D341Med (cell line): ENCODE data around the gene PEX16.
"Not testable (repeated sequence)": the region's sequence is repeated elsewhere in the genome, so short reads cannot be mapped to it uniquely, and the experiment has no call there.

Experiments used
- DNase-seq: peaks from one replicate; pipeline ENCODE4 v3.0.0; 2012; ENCODE audit warnings: low spot score

Gene PEX16

DNA sequence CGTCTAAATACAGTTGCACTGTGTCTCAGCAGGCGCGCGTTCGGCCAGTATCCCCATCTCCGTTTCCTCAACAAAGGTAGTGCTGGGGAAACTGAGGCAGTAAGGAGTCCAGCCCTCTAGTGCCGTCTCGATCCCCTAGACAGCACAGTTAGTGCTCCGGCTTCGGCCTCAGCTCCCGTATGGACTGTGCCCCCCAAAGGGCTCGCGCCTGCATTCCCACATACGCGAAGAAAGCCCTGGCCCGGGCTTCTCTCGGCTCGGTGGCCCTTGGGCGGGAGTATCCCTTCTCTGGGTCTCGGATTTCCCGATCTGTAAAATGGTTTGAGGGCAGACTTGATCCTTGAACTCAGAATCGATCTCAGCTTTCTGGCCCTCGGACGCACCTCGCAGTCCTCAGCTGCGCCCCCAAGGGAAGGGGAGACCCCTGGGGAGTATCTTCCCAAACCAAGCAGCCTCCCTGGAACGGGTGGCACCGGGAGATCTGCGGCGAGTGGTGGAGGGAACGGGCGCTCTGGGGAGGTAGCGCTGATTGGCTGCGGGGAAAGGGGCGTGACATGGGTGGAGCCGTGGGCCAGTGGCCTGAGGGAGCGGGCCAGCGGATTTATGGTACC, 759 bp upstream of the PEX16 start:
- peak; percentile 90 for DNase-seq

DNA sequence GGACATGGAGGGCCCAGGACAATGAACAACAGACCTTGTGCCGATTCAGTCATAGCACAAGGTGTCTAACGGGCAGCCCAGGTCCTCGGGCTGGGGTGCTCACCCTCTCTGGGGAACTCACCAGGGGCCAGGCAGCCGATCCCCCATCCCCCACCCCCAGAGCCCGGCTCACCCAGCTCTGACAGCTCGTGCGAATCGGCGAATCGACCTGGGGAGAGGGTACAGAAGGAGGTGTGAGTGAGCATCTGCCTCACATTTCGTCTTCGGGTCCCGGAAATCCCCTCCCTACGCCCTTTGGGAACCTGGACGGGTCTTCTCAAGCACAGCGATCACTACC, 423 bp downstream of the PEX16 start:
- no peak for DNase-seq

DNA sequence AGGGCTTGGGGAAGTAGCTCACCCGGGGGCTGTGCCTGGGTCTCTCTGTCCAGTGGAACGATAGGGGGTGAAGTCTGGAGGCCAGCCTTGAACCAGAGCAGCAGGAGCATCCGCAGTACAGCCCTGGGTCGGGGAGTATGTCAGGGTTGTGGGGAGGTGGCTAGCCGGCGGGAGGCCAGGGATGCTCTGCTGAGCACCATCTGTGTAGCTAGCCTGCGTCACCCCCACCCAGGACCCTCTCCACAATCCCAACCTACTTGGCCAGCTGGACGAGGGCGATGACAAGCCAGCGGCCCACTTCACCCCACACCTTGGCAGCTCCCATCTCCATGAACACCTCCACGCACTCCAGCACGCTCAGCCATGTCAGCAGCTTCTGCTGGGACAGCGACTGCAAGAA, 2.2 kb downstream of the PEX16 start:
- no peak for DNase-seq

DNA sequence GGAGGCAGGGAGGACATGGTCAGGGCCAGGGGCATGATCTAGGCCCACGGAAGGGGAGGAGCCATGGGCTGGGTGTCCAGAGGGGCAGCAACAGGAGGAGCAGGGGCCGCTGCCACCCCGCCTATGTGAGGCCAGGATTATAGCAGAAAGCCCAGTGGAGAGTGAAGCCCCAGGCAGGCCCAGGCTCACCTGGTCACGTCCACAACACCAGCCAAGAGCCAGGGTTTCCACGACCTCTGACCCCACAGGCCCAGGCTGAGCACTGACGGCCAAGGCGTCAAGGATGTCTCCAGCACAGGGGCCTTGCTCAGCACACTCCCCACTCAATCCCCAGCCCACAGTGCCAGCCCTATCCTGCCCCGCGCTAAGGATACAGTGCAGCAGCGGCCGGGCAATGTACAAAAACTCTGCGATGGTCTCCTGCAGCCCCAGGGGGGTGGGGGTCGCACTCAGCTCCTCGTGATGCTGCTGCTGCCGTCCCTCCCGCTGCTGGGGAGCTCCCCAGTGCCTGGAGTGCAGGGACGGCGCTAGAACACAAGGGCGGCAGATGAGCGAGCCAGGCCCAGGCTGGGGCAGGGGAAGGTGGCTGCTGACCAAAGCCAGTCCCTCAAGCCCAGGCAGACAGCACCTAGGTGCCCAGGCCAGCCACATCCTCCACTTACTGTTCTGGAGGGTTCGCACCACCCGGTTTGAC, 3.6 kb downstream of the PEX16 start:
- DNase-seq, result no peak

DNA sequence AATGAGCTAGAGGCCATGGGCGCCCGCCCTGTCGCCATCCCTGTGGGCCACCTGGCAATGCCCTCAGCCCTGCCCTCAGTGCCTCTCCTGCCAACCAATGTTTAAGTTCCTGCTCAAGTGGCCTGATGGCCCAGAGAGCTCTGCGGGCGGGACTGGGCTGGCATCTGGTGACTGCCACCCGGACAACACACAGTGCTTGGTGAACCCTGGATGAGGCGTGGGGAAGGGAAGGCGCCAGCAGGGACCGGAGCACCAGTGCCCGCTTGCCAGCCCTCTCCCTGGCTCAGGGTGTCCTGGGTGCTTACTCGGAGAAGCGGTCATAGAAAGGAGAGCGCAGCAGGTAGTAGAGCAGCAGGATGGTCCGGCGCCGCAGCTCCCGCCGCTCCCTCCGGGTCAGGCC, 4.2 kb downstream of the PEX16 start:
- DNase-seq, result no peak

DNA sequence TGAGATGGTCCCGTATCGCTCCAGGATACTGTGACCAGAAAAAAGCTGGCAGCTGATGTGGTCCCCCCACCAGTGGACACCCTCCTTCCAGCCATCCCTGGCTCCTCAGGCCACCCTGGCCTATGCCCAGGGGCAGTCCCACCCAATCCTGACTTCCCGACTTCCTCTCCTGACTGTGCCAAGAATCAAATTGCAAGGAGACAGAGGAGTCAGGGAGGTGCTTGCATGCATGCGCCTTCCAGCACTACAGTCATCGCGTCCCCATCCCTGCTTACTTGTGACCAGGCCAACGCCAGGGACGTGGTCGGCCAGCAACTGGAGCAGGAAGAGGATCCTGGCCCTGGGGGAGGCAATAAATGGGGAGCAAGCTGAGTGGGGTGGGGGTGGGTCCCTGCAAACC, 7.1 kb downstream of the PEX16 start:
- DNase-seq, result no peak

DNA sequence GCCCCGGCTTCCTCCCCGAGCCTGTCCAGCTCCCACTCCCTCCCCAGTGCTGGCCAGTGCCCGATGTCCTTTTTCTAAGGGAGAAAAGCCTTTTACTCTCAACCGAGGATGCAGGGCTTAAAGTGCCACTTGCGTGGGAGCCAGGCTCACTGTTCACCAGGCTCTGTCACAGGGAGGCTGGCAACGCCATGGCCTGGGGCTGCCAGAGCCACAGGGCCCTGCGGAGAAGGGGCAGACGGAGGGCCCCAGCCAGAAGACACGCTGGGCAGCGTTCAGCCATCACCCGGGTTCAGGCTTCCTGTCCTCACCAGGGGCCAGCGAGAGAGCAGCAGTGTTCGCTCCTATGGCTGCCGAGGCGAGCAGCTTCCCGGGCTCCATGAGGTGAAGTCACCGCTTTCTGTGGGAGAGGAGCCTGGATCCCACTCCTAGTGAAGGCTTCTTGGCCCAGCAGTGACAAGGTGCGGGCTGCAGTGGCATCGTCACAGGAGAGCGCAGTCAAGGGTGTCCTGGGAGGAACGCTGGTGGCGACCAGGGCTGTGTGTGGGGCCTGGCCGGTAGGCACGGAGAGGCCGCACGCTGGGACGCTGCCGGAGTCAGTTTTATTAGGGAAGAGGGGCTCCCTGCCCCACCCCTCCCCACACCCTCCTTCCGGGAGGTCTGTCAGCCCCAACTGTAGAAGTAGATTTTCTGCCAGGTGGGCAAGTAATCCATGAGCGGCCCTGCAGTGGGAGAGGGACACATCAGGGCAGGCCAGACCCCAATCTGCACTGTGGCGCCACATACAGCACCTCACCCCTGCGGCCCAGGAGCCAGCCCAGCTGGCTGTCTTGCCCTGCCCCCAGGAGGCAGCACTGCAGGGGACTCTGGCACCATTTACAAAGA, 7.8 kb downstream of the PEX16 start:
- DNase-seq, result no peak

DNA sequence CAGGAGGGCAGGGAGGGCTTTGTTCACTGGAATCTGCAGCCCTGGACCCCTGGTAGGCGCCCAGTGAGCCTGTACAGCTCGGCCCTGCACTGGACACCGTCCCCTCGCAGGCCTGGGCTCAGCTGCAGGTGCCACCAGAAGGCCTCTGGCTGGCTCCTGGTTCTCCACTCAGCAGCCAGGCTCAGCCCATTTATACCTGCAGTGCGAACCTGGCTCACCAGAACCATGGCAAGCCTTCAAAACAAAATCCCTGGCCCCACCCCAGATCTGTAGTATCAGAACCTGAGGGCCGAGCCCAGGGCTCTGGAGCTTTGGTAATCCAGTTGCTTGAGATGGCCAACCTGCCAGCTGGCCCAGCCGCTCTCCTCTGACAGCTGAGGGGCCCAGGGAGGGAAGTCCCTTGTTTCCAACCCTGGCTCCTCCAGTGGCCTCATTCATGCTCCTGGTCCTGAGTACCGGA, 9.7 kb downstream of the PEX16 start:
- DNase-seq, result no peak

DNA sequence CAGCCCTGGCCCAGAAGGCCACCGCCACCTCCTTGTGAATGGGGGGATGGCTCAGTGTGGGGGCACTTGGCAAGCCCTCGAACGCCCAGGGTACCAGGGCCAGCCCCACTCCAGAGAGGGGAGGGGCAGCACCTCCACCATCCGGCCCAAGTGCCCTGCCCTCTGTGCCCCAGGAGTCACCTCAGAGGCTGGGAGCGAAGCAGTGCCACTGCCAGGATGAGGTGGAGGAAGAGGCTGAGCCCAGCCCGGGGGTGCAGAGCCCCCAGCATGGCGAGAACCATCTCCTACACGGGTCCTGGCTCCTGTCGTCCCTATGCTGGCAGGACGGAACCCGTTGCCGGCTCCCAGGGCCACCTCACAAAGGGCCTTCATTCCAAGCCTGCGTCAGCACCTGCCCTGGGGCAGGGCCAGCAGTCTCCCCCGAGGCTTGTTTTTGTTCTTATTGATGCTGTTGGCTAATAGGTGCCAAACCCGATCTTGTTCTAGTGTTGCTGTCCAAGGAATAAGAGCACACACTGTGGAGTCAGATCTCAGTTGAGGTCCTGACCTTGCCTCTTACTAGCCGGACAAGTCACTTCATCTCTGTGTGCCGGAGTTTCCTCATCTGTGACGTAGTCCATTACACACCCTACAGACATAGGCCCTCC, 10.6 kb downstream of the PEX16 start, which contains the start of gene FREY1:
FREY1 (minus strand) TSS at position 307 of the 647 bp plus-strand sequence; CDS start at position 281, 26 bp downstream.
- DNase-seq, result no peak

DNA sequence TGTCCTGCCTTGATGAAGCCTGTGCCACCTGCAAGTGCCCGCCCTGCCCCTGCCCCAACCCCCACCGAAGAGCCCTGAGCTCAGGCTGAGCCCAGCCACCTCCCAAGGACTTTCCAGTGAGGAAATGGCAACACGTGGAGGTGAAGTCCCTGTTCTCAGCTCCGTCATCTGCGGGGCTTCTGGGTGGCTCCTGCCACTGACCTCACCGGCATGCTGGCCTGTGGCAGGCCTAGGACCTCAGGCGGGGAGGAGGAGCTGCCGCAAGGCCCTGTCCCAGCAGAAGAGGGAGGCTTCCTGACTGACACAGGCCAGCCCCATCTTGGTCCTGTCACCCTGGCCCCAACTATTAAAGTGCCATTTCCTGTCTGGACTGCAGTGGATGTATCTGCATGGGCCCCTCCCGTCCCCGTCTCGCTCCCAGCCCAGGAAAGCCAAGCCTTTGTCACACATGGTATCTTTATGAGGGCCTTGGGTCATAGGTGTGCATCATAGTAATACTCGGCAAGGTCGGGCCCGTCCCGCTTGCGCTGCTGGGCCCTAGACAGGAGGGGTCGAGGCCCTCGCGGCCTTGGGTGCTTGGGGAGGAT, 11.5 kb downstream of the PEX16 start:
- DNase-seq, result no peak

DNA sequence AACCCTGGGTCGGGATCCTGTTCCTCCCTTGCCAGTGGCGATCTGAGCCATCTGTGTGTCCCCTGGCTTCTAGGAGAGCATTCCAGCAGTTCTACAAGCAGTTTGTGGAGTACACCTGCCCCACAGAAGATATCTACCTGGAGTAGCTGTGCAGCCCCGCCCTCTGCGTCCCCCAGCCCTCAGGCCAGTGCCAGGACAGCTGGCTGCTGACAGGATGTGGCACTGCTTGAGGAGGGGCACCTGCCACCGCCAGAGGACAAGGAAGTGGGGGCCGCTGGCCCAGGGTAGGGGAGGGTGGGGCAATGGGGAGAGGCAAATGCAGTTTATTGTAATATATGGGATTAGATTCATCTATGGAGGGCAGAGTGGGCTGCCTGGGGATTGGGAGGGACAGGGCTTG, 12.1 kb downstream of the PEX16 start:
- DNase-seq, result not testable (repeated sequence)

DNA sequence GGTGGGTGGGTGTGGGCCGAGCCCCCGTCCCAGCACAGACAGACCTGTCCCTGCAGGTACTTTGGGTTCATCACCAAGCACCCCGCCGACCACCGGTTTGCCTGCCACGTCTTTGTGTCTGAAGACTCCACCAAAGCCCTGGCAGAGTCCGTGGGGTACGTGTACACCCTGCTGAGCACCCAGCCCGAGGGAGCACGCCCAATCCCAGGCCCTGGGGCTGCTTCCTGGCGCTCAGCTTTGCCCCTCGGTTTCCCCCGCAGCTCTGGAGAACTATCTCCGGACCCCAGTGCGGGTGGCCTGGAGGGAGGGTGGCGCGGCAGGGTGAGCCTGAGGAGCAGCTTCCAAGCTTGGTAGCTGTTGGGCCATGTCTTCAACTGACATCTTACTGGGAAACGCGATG, 12.6 kb downstream of the PEX16 start:
- no peak for DNase-seq

DNA sequence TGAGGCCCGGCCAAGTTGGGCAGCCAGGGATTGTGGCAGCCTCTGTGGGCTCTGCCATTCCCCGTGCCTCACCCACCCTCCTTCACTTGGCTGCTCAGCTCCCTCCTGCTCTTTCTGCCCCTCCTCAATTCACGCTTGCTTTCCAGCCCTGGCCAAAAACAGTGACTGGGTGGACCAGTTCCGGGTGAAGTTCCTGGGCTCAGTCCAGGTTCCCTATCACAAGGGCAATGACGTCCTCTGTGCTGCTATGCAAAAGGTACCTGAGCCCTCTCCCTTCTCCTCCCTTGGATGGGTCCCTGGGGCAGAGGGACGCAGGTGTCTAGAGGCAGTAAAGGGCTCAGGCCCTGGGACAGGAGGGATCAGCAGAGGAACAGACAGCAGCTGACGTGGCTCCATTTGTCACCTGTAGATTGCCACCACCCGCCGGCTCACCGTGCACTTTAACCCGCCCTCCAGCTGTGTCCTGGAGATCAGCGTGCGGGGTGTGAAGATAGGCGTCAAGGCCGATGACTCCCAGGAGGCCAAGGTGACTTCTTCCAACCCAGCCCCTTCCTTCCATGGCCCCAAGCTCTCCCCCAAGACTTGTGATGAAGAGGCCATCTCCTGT, 13.3 kb downstream of the PEX16 start:
- DNase-seq, result no peak

DNA sequence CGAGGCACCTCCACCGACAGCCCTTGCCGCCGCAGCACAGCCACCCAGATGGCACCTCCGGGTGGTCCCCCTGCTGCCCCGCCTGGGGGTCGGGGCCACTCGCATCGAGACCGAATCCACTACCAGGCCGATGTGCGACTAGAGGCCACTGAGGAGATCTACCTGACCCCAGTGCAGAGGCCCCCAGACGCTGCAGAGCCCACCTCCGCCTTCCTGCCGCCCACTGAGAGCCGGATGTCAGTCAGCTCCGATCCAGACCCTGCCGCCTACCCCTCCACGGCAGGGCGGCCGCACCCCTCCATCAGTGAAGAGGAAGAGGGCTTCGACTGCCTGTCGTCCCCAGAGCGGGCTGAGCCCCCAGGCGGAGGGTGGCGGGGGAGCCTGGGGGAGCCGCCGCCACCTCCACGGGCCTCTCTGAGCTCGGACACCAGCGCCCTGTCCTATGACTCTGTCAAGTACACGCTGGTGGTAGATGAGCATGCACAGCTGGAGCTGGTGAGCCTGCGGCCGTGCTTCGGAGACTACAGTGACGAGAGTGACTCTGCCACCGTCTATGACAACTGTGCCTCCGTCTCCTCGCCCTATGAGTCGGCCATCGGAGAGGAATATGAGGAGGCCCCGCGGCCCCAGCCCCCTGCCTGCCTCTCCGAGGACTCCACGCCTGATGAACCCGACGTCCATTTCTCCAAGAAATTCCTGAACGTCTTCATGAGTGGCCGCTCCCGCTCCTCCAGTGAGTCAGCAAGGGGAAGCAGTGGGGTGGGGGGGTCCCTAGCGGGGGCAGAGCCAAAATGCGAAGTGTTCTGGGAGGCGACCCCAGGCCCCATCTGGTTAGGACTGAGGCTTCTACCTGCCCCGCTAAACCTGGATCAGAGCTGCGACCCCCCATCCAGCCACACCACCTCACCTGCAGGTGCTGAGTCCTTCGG, 15.0 kb downstream of the PEX16 start:
- no peak for DNase-seq

DNA sequence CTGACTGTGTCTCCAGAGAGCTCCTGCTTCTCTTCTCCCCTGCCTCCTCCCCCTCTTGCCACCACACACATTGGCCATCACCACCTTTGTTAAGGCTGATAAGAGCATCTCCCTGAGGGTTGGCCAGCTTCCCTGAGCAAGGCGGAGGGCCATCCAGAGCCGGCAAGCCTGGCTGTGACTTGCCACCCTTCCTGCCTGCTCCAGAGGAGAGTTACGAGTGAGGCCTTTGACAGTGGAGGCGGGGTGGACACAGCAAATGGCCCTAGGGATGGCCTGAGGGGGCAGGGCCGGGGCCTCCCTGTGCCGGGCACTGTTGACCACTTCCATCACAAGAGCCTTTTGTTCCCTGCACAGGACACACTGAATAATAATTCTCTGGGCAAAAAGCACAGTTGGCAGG, 16.1 kb downstream of the PEX16 start:
- DNase-seq, result no peak

DNA sequence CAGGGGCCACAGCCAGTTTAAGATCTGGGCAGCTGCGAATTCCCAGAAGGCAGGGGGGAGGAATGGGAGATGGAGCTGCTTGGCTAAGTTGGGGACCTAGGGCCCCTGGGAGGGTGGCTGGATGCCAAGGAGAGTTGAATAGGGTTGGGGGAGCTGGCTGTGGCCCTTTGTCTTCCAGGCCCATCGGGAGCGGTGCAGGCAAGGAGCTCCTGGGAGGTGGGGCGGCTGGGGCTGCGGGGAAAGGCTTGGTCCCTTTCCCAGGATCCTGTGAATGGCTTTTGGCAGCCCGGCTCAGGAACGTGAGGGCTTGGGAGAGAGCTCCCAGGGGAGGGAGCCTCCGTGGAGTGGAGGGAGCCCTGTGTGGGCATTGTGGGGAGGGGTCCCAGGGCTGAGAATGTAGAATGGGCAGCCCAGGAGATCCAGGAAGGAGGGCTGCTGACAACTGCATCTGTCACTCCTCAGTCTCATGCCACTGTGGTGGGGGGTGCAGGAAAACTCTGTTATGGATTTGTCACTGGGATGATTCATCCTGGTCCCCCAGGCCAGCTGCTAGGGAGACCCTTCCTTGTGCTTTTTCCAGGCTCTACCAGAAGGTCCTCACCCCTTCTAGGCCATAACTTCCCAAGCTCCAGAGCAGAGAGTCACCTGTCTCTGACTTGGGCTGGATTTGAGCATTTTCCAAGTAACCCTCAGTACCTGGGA, 16.6 kb downstream of the PEX16 start:
- no peak for DNase-seq

DNA sequence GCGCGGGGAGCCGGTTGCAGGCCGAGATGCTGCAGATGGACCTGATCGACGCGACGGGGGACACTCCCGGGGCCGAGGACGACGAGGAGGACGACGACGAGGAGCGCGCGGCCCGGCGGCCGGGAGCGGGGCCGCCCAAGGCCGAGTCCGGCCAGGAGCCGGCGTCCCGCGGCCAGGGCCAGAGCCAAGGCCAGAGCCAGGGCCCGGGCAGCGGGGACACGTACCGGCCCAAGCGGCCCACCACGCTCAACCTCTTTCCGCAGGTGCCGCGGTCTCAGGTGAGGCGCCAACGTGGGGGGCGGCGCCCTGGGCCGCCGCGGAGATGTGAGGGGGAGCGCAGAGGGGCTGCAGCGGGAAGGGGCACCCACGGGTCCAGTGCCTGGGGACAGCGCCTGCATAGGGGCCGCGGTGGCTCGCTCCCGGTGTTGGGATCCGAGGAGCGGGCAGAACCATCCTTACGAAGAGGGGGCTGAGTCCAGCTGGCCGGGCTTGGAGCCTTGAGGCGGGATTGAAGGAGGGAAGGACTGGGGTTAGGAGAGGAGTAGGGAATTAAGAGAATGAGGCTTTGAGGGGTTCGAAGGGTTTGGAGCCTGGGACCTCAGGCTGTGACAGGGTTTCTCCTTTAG, 17.4 kb downstream of the PEX16 start:
- DNase-seq, result peak; percentile 57

DNA sequence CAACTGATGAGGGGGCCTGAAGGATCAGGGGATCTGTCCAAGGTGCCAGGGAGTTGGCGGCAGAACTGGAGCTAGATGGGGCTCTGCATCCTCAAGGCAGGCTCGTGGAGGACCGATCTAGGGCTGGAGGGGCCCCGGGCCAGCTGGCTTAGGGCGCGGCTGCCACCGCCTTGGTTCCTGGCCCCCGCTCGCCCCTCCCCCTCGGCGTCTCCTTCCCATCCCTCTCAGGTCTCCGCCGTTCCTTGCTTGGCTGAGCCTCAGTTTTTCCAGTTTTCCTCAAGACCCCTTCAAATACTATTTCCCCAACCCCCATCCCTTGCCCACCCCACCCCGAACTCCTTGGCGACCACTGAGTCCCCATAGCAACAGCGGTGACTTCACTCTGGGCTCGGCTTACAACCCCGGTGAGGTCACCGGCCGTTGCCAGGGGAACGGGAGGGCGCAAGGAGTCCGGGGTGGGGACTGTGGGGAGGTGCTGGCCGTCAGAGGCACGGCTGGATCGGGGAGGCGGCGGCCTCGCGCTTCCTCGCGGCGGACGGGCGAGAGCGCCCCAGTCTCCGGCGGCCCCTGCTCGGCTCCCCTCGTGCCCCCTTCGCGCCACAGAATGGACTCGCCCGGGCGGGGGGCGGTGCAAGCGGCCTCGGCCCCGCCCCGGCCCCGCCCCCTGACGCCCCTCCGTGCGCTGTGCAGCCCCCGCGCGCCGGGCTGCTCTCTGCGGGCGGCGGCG, 18.1 kb downstream of the PEX16 start:
- DNase-seq, result peak; percentile 92

DNA sequence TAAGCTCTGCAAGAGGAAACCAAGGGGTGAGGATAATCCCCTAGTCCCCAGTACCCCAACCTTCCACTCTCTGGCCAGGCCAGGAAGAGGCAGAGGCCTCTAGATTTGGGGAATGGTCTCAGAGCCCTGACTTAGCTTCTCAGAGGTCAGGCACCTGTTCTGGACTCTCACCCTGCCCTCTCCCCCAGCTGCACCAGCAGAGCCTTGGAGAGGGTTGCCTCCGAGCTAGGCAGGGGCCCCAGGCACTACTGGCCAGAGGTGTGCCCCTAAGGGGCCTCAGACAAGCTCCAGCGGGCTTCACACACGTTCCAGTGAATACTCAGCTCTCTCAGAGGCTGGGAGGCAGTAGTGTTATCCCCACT, 18.6 kb downstream of the PEX16 start:
- DNase-seq, result no peak
